H9 (cell line): ENCODE measurements around the gene KRT6C. TPM values are rescaled to one million over a fixed set of nuclear protein-coding genes. Genes with fewer than 3 reads are reported as not detected.

Experiments
- DNase-seq: peaks from one replicate; pipeline ENCODE4 v3.0.0-alpha.2; 2017
- H2AFZ ChIP-seq: one replicate; pipeline ENCODE4 v1.6.1; 2013; ENCODE audit warnings: mild to moderate bottlenecking, low read length, control low read depth, moderate library complexity
- H2AK5ac ChIP-seq: 2 replicates; pipeline ENCODE4 v1.6.1; 2013; ENCODE audit warnings: low read length, control low read depth, mixed read lengths; ENCODE audit not compliant: insufficient read length
- H2BK120ac ChIP-seq: one replicate; pipeline ENCODE4 v1.6.1; 2013; ENCODE audit warnings: low read depth, mild to moderate bottlenecking, low read length, control low read depth, inconsistent platforms; ENCODE audit not compliant: poor library complexity, severe bottlenecking
- H2BK12ac ChIP-seq: 2 replicates; pipeline ENCODE4 v1.6.1; 2013; ENCODE audit warnings: low read length, control low read depth, mixed read lengths, low read depth; ENCODE audit not compliant: insufficient read length
- H2BK15ac ChIP-seq: 2 replicates; pipeline ENCODE4 v1.6.1; 2013; ENCODE audit warnings: low read depth, low read length, control low read depth
- H2BK20ac ChIP-seq: one replicate; pipeline ENCODE4 v1.6.1; 2013; ENCODE audit warnings: low read depth, mild to moderate bottlenecking, low read length, control low read depth, inconsistent platforms; ENCODE audit not compliant: poor library complexity, severe bottlenecking
- H2BK5ac ChIP-seq: 2 replicates; pipeline ENCODE4 v1.6.1; 2013; ENCODE audit warnings: low read length, control low read depth, mixed read lengths; ENCODE audit not compliant: insufficient read length
- H3K14ac ChIP-seq: 2 replicates; pipeline ENCODE4 v1.6.1; 2013; ENCODE audit warnings: low read length, control low read depth; ENCODE audit not compliant: insufficient read depth
- H3K18ac ChIP-seq: 2 replicates; pipeline ENCODE4 v1.6.1; 2013; ENCODE audit warnings: low read depth, mild to moderate bottlenecking, mixed read lengths, low read length, control low read depth; ENCODE audit not compliant: insufficient read length
- H3K23ac ChIP-seq: 2 replicates; pipeline ENCODE4 v1.6.1; 2013; ENCODE audit warnings: low read length, control low read depth, mixed read lengths, low read depth; ENCODE audit not compliant: insufficient read length
- H3K23me2 ChIP-seq: 2 replicates; pipeline ENCODE4 v1.6.1; 2013; ENCODE audit warnings: low read depth, mild to moderate bottlenecking, mixed read lengths, low read length, control low read depth; ENCODE audit not compliant: insufficient read length, poor library complexity, severe bottlenecking
- H3K27ac ChIP-seq: 2 replicates; pipeline ENCODE4 v1.5.1; 2013; ENCODE audit warnings: low read length, control low read depth, mixed read lengths, low read depth; ENCODE audit not compliant: insufficient read length
- H3K27me3 ChIP-seq: 2 replicates; pipeline ENCODE4 v1.6.1; 2013; ENCODE audit warnings: low read length, control low read depth, inconsistent platforms; ENCODE audit not compliant: insufficient read depth
- H3K4ac ChIP-seq: 2 replicates; pipeline ENCODE4 v1.6.1; 2013; ENCODE audit warnings: low read depth, mild to moderate bottlenecking, control low read depth, inconsistent platforms, low read length, moderate library complexity
- H3K4me1 ChIP-seq: 2 replicates; pipeline ENCODE4 v1.6.1; 2013; ENCODE audit warnings: low read length, control low read depth, inconsistent platforms; ENCODE audit not compliant: insufficient read depth
- H3K4me2 ChIP-seq: 2 replicates; pipeline ENCODE4 v1.6.1; 2013; ENCODE audit warnings: low read length, control low read depth, mixed read lengths; ENCODE audit not compliant: insufficient read length, insufficient read depth
- H3K56ac ChIP-seq: 2 replicates; pipeline ENCODE4 v1.6.1; 2013; ENCODE audit warnings: low read depth, mild to moderate bottlenecking, mixed read lengths, low read length, control low read depth; ENCODE audit not compliant: insufficient read length
- H3K79me1 ChIP-seq: 2 replicates; pipeline ENCODE4 v1.6.1; 2013; ENCODE audit warnings: low read depth, mild to moderate bottlenecking, moderate library complexity, low read length, control low read depth, inconsistent platforms; ENCODE audit not compliant: insufficient read depth, poor library complexity, severe bottlenecking
- H3K79me2 ChIP-seq: 2 replicates; pipeline ENCODE4 v1.6.1; 2013; ENCODE audit warnings: low read length, control low read depth, inconsistent platforms; ENCODE audit not compliant: insufficient read depth
- H3K9ac ChIP-seq: 2 replicates; pipeline ENCODE4 v1.6.1; 2013; ENCODE audit warnings: low read length, control low read depth, mixed read lengths; ENCODE audit not compliant: insufficient read length; ENCODE audit errors: extremely low read depth
- H3K9me3 ChIP-seq: one replicate; pipeline ENCODE4 v1.6.1; 2013; ENCODE audit warnings: low read depth, low read length, inconsistent platforms; ENCODE audit not compliant: control insufficient read depth
- H3T11ph ChIP-seq: one replicate; pipeline ENCODE4 v1.6.1; 2013; ENCODE audit warnings: mild to moderate bottlenecking, low read length, control low read depth, inconsistent platforms
- H4K20me1 ChIP-seq: one replicate; pipeline ENCODE4 v1.6.1; 2013; ENCODE audit not compliant: control insufficient read depth, insufficient read length, insufficient read depth
- H4K5ac ChIP-seq: 2 replicates; pipeline ENCODE4 v1.6.1; 2013; ENCODE audit warnings: low read depth, mild to moderate bottlenecking, mixed read lengths, low read length, control low read depth; ENCODE audit not compliant: insufficient read length
- H4K8ac ChIP-seq: replicated peaks from 2 replicates; pipeline ENCODE4 v1.6.1; 2013; ENCODE audit warnings: low read length, control low read depth, mixed read lengths, low read depth; ENCODE audit not compliant: insufficient read length
- H4K91ac ChIP-seq: 2 replicates; pipeline ENCODE4 v1.6.1; 2013; ENCODE audit warnings: low read depth, mild to moderate bottlenecking, moderate library complexity, mixed read lengths, low read length, control low read depth; ENCODE audit not compliant: insufficient read length
- H3K27ac Mint-ChIP-seq, 3 experiments: 2 replicates in 2 of 3; 3 replicates in 1 of 3; pipeline ENCODE4 v1.8.0; 2020 to 2021; ENCODE audit warnings: mixed read lengths in 3 of 3, mild to moderate bottlenecking in 1 of 3, moderate library complexity in 1 of 3
- H3K27me3 Mint-ChIP-seq: 2 replicates; pipeline ENCODE4 v1.8.0; 2021; ENCODE audit warnings: low read depth, mild to moderate bottlenecking, moderate library complexity, mixed read lengths
- H3K36me3 Mint-ChIP-seq, 3 experiments: 2 replicates in 2 of 3; 3 replicates in 1 of 3; pipeline ENCODE4 v1.8.0; 2020 to 2021; ENCODE audit warnings: low read depth in 3 of 3, mixed read lengths in 3 of 3; ENCODE audit not compliant: insufficient read depth in 1 of 3
- H3K4me1 Mint-ChIP-seq, 2 experiments: 2 replicates each; pipeline ENCODE4 v1.8.0; 2020; ENCODE audit warnings: mixed read lengths in 2 of 2
- H3K4me3 Mint-ChIP-seq, 2 experiments: 2 replicates in 1 of 2; 3 replicates in 1 of 2; pipeline ENCODE4 v1.8.0; 2020 to 2021; ENCODE audit warnings: mild to moderate bottlenecking in 2 of 2, mixed read lengths in 2 of 2, moderate library complexity in 1 of 2
- H3K9me3 Mint-ChIP-seq, 2 experiments: 2 replicates in 1 of 2; 3 replicates in 1 of 2; pipeline ENCODE4 v1.8.0; 2020; ENCODE audit warnings: mild to moderate bottlenecking in 2 of 2, mixed read lengths in 2 of 2, moderate library complexity in 1 of 2
- CTCF ChIP-seq: fragments of 200-600 bp; sonication (generic); conservative IDR thresholded peaks from 3 replicates; pipeline ENCODE4 v1.8.0; 2021; ENCODE audit warnings: antibody characterized with exemption, mild to moderate bottlenecking
- WGBS: extraction: QIAGEN DNeasy Blood & Tissue Kit; methylation state at CpG from one replicate; pipeline ENCODE4 v1.1.7; 2013; ENCODE audit warnings: missing lambda C conversion rate, low lambda C conversion rate, mixed read lengths; ENCODE audit not compliant: insufficient read length; ENCODE audit errors: extremely low coverage; 5-methylcytosine and 5-hydroxymethylcytosine counted together
- total RNA-seq: library from RNA; stranded (reverse); gene quantifications from 2 replicates; pipeline ENCODE4 v1.2.1, GENCODE V29; 2021

KRT6C gene
- total RNA-seq, 1 experiment from 2014 or later: not detected

- peaks cover 15 to 20% of the 10 kb centered on the region in 2 experiments for H3K4me1 Mint-ChIP-seq
- Histone ChIP-seq H3K14ac (no peak overlapping the region), H3K18ac (no peak overlapping the region), H2AFZ (no peak overlapping the region), H4K91ac (no peak overlapping the region), H3K9me3 (no peaks in the 10 kb centered on the region), H3K9ac (no peak overlapping the region), H2BK120ac (no peak overlapping the region), H2BK15ac (no peak overlapping the region), H3K4me1 (no peaks in the 10 kb centered on the region), H3K79me2 (no peaks in the 10 kb centered on the region), H3K27ac (no peak overlapping the region), H3K56ac (no peak overlapping the region), H3K27me3 (no peaks in the 10 kb centered on the region), H3K4ac (no peak overlapping the region), H2BK20ac (no peak overlapping the region), H2BK12ac (no peak overlapping the region), H4K20me1 (no peaks in the 10 kb centered on the region), H3K4me2 (no peak overlapping the region), H3K79me1 (no peaks in the 10 kb centered on the region), H3K23me2 (no peaks in the 10 kb centered on the region), H2BK5ac (no peak overlapping the region), H4K8ac (no peak overlapping the region), H3K23ac (no peak overlapping the region), H2AK5ac (no peak overlapping the region), H3T11ph (no peak overlapping the region), H4K5ac (no peak overlapping the region)
- H3K4me3 Mint-ChIP-seq: no peak overlapping the region
- peak; percentile 29 for DNase-seq
- TF ChIP-seq CTCF: no peak
- WGBS: no CpG with 5 or more reads among the region's 10 CpGs
- no peaks in the 10 kb centered on the region; a peak in 1 of 5 replicates for H3K9me3 Mint-ChIP-seq
- H3K27me3 Mint-ChIP-seq: peaks cover 3% of the 10 kb centered on the region
- no peaks in the 10 kb centered on the region for H3K36me3 Mint-ChIP-seq
- H3K27ac Mint-ChIP-seq: peak overlapping the region in 1 of 3 experiments; percentile 55; a peak in 2 of 7 replicates
These were observed 47.6 kb upstream of the KRT6C start for GRCh38 chr12:52521175-52521567.
